Amniotic epithelial cell (primary cell): ENCODE results near the gene POU6F2.

ENCODE experiments used
- DNase-seq: peaks from one replicate; pipeline ENCODE4 v3.0.0-alpha.2; 2010; ENCODE audit warnings: low read depth

Gene POU6F2

GRCh38 chr7:39128287-39128843 lies 150.7 kb downstream of the POU6F2 start:
- no peak for DNase-seq

DNA sequence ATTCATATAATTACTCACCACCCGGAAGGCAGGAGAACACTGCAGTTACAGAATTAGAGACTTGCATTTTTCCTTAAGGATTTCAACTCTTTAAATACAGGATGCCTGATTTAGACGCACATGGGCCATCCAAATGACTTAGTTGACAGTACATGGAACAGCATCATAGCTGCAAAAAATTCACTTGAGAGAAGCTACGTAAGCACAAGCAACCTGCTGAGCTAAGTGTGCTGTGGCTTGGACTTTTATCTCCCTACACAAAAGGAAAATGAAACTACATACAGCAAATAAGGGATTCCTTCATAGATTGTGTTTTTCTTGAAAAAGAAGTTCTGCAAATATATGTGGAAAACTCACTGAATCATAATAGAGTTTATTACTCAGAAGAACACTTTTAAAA lies 152.6 kb downstream of the POU6F2 start:
- no peak for DNase-seq

DNA sequence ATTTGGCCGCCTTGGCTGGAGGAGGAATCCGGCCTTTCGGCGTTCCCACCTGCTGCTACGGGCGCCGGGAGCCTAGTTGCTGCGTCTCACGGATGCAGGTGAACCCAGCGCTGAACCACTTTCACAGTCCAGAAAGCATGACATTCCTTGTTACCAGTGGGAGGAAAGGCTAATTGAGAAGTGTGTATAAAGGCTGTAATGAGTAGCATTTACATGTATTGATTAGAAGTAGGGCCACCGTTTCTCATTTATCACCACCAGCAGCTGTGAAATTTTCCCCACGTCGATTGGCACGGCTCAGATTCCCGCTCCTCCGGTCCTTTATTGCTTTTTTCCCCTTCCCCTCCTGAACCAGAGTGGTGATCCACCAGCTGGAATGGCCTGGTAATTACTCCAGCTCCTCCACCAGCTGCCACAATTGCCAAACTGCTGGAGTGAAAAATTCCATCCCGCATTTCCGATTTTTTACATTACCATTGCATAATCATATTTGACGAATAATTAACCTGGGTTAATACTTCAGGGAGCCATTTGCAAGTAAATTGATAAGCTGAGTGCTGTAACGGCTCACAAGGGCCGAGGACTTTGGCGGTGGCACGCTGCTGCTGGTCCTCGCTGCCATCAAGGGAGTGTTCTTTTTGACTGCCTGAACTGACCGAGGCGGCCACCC lies 153.3 kb downstream of the POU6F2 start:
- no peak for DNase-seq

DNA sequence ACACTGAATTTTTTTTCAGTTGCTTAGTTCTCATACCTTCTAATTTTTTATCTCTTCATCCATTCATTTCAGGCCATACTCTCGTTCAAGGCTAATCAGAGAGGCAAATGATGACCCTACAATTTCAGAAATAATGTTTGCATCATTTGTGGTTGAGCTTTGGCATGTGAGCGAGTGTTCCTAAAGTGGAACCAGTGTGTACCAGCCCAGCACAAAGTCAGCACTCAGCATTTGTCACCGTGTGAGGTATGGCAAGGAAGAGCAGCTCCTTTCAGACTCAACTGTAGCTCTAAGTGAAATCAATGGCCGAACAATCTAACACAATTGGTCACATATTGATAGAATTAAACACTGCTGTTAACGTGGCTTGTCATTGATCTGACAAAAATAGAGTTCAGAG lies 154.6 kb downstream of the POU6F2 start:
- no peak for DNase-seq

GRCh38 chr7:39133088-39133487 lies 155.4 kb downstream of the POU6F2 start:
- no peak for DNase-seq

GRCh38 chr7:39137480-39137879 lies 159.8 kb downstream of the POU6F2 start:
- DNase-seq, result no peak

- DNase-seq, result no peak
These were observed 165.0 kb downstream of the POU6F2 start for GRCh38 chr7:39142750-39143149.

- no peak for DNase-seq
These were observed 166.7 kb downstream of the POU6F2 start for GRCh38 chr7:39144420-39144819.

- DNase-seq, result no peak
These were observed 167.6 kb downstream of the POU6F2 start for GRCh38 chr7:39145283-39145682.

GRCh38 chr7:39145935-39146334 lies 168.2 kb downstream of the POU6F2 start:
- DNase-seq, result no peak

DNA sequence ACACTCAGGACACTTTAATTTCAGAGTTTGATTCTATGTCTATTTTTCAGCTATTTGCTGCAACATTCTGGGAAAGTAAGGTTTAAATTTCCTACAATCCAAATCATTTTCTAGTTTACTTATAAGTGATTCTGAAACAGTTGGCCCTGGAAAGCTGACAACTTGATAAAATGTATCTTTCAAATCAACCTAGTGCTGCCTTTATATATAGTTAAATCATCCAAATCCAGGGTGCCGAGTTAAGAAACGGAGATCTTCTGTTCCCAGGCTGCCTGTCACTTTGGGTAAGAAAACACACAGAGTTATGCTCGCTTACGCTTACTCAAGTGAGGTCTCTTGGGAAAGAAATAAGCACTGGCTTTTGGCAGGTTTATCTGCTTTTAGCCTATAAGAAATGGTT lies 175.0 kb downstream of the POU6F2 start:
- no peak for DNase-seq

GRCh38 chr7:39153113-39153512 lies 175.4 kb downstream of the POU6F2 start:
- DNase-seq, result no peak

DNA sequence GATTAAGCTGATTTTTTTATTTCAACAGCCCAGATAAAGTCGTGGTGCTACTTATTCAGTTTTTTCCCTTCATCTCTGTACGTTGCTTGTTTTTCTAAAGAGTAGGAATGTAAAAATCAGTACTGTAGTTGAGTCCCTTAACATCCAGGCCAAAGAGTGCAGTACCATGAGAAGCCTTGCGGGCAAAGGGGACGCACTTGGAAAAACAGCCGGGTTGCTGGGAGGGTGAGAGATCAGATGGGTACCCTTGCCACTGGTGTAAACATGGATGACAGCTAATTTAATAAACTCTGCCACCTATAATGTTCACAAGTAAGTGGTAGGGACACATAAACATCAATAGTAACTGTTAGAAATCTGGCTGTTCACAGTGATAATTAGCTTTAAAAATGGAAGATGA lies 175.9 kb downstream of the POU6F2 start:
- DNase-seq, result no peak

DNA sequence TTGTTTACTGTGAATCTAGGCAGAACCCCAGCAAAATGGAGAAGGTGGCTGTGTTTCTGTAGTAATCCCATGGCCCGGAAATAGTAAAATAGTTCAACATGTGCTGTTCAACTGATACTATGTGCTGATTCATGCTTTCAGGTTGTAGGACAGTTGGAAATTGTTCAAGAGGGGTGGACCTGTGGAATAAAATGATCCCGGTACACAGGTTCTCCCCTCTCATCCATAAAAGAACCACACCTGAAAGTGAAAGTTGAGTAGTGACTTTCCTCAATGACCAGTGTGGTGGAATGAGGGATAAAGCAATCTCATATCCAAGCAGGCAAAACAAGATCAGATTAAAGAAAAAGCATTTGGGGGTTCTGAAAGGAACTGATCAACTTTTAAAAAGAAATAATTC lies 177.1 kb downstream of the POU6F2 start:
- no peak for DNase-seq

- DNase-seq, result no peak
These were observed 180.7 kb downstream of the POU6F2 start for GRCh38 chr7:39158367-39158766.

GRCh38 chr7:39161903-39162302 lies 184.2 kb downstream of the POU6F2 start:
- DNase-seq, result no peak

GRCh38 chr7:39164887-39165286 lies 187.2 kb downstream of the POU6F2 start:
- DNase-seq, result no peak

GRCh38 chr7:39168403-39169098 lies 190.8 kb downstream of the POU6F2 start:
- DNase-seq, result no peak

GRCh38 chr7:39172137-39172536 lies 194.4 kb downstream of the POU6F2 start:
- no peak for DNase-seq

DNA sequence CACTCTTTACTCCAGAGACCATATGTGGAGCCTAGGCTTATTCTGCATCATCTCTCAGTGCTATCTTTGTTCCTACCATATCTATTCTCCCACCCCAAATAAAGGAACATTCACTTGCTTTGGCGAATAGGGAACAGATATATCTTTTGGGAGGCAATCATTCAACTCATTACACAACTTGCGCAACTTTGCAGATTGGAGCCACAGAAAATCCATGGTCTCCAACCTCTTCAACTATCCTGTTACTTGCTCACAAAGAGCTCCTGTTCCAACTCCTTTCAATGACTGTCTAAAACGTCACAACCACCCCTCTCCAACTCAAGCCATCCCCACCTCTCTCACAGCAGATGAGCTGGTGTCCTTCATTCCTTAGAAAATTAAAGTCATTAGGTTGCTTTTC lies 203.7 kb downstream of the POU6F2 start:
- no peak for DNase-seq

DNA sequence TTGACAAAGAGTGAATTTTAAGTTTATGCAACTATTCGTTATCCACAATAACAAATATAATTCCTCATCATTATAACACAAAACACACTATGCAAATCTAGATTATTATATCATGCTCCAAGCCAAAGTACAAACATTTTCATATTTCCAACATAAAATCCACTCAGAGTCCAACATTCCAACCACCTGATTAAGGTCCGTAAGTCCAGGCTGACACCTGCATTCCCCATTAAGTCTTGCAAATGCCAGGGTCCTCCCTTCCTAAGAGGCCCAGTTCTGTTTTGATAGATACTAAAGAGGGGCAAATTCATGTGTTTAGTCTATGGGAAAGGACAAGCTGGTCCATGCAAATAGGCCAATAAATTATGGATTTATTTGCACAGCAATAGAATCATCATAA lies 206.1 kb downstream of the POU6F2 start:
- DNase-seq, result no peak

DNA sequence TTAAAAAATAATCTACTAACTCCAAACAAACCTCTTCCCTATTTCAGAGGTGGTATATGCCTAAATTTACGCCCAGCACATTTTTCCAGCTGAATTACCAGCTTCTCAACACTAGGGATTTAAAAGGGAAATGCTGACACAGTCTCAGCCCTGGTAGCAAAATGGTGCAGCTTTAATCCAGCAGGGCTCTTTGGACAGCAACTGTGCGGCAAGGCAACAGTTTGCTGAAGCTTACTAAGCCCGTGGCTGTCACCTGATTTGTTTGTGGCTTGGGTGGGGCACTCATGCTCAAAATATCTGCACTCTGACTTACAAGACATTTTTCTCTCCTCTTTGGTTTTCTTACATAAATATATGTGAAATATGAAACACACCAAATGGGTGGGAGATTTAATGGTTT lies 206.7 kb downstream of the POU6F2 start:
- no peak for DNase-seq

- no peak for DNase-seq
These were observed 208.4 kb downstream of the POU6F2 start for GRCh38 chr7:39186131-39186530.

DNA sequence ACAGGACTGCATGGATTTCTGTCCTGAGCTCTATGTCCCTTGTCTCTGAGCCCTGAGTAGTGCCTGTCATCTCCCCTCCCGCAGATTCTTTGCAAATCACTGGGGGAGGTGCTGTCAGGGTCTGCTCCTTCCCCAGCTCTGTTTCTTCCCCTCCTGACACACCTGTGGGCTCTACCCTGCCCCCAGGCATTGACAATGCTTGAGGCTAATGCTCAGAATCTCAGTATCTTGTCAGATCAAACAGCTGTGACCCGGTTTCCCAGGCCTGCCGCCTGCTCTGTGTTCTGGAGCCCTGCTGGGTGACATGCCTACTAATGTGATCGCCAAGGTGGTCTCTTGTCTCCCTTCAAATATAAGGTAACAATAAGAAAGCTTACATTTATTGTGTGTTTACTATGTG lies 209.0 kb downstream of the POU6F2 start:
- no peak for DNase-seq
